Measurements from ENCODE around the gene TMA16.

TMA16 gene

DNA sequence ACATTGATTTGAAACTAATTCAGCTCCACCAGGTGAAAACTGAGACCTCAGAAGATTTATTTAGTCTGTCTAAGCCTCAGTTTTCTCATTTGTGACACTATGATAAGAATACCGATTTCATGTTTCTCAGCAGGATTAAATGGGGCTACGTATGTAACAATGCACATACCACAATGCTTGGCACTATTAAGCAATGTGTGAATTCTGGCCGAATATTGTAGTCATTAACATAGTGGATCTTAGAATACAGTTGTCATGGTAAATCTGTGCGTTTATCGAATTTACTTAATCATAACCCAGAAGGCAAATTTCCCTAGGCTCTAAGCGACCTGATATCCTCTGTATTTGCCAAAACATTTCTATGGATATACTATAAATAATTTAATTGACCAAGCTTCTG, 69.1 kb downstream of the TMA16 start:
- no peak for DNase-seq (ENCODE audit: low spot score)

DNA sequence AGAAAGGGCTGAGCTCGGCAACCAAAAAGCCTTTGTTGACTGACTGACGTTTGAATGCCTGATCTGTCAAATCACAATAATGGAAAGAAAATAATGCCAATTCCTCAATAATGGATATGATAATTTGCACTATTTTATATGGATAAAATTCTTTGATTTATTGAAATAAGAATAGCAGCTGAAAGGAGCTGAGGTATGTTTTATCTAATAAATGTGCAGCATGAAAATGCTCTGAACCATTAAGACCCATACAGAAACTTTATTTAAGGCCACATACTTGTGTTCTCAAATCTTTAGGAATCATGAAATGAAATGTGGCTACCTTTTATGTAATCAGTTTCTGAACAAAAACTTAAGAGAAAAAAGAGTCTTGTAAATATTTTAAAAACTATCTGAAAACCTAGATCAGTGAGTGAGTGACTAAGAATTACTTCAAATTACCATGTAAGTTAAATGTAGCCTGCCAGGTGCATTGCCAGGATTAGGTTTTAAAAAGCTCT, 69.8 kb downstream of the TMA16 start:
- DNase-seq (ENCODE audit: low spot score) = no peak

DNA sequence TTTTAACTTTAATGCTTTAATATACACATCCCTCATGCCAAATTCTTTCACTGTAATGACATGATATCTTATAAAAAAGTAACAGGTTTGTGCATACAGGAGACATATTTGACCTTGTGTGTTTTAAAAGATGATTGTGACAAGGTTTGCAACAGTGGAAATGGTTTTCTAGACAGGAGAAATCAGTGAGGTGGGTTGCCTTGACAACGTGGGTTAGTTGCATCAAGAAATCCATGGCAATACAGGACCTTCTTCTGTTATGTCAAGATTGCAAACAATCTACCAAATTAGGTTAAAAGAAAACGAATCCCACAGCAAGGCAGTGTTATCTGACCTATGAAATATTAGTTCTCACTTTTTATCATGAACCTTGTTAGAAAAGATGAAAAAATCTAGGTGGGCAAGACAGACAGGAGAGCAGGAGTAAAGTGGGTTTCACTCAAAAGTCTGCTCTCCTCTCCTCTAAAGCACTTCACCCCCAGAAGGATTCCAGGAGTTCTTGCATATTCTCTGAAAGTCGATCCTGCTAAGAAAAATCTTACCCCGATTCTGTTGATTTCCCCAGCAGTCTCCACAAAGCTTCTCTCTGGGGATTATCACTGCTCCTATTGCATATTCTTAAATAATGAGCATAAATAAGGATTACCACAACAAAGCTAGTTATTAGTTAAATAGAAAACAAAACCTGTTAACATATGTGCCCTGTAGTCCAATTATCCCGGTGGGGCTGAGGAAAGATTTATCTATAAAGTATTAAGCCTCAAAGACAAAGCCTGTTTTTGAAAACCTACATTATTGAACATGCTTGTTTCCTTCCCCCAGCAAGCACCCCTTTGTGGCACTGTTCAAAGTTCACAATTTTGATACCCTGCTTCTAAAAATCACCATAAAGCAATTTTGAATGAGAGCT, 71.0 kb downstream of the TMA16 start:
- DNase-seq (ENCODE audit: low spot score) = peak; percentile 48

DNA sequence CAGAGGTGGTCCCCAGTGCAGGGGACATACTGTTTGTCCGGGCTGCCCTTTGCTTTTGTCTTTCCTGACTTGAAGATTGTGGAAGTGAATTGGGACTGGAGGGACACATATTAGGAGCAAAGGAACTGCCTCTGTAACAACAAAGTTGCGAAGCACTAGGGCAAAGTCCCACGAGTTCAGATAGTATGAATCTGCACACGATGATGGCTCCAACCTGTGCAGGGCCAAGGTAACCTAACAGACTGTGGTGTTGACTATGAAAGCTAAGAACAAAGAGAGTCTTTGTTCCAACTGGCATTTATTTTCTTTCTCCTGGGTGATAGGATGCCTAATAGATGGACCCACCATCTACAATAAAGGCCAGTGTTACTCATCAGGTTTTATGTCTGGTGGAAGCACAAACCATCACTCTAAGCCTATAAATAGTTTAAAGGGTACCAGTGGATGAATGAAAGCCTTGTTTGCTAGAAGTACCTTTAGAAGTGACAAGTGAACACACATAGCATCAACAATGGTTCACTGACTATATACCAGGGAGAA, 71.8 kb downstream of the TMA16 start:
- DNase-seq (ENCODE audit: low spot score) = peak; percentile 30

DNA sequence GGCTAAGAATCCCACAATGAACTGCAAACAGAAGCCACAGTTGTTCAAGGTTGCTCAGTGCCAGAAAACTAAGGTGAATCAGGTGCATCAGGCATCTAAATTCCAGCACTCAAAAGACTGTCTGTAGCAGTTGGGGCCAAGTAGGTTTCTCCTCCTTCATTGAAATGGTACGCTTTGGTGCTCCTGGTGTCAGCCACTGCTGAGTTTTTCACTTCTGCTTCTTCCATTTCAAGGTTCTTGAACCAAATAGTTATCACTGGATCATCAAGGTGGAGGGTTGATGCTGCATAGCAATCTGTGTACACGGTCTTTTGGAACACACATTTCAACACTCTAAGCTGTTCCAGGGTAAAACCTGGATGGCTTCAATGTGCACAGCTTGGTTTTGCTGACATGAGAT, 74.4 kb downstream of the TMA16 start:
- DNase-seq (ENCODE audit: low spot score) = no peak

All from D341Med (cell line).